ENCODE measurements around the gene PAIP1.

DNA sequence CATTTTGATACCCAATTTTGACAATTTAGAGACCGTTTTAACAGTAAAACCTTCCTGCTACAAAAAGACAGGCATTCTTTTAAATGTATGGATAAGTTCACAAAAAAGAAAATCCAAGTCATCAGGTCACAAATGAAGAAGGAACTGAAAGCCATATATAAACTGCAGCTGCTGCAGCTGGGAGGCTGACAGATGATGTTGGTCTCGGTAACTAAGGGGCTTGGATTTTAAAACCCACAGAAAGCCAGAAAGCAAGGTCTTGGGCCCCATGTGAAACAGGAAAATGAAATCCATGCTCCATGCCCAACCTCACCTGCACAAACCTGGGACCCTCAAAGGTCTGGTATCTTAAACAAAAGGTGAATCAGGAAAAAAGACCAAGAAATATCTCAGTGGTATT lies 26.2 kb downstream of the PAIP1 start:
- TF ChIP-seq CTCF (IDR thresholded peaks at IDR 0.05) (no peak), POLR2A (IDR thresholded peaks at IDR 0.05) (no peak)

All from sigmoid colon (tissue), 3 donors.